WTC11 (cell line): ENCODE measurements around the gene FOXO1. TPM values are rescaled to one million over a fixed set of nuclear protein-coding genes. Genes with fewer than 3 reads are reported as not detected.
A peak's percentile ranks its signal among the peaks of the same experiment; 100 is the strongest.

Source experiments
- ATAC-seq: fragments of 200-7000 bp; cut with Tn5 transposase; 2 replicates; pipeline ENCODE4 v1.10.0; 2021; ENCODE audit warnings: mild to moderate bottlenecking, moderate library complexity
- CTCF ChIA-PET: fragments of 300-600 bp; sonication (Branson Sonifier 250); formaldehyde crosslinking; loops from one replicate; lab custom pipeline; 2021; ENCODE audit warnings: antibody characterized with exemption; lab: Charles Lee
- POLR2A ChIA-PET: fragments of 350-600 bp; sonication (Branson Sonifier 250); formaldehyde crosslinking; loops from one replicate; lab custom pipeline; 2021; ENCODE audit warnings: antibody characterized with exemption; lab: Charles Lee
- DNase-seq: peaks from one replicate; pipeline ENCODE4 v3.0.0; 2021; ENCODE audit warnings: low spot score
- H3K27ac Mint-ChIP-seq: 2 replicates; pipeline ENCODE4 v1.8.0; 2021; ENCODE audit warnings: mixed read lengths
- H3K27me3 Mint-ChIP-seq: 2 replicates; pipeline ENCODE4 v1.8.0; 2021; ENCODE audit warnings: low read depth, mild to moderate bottlenecking, moderate library complexity, mixed read lengths
- H3K36me3 Mint-ChIP-seq: 2 replicates; pipeline ENCODE4 v1.8.0; 2021; ENCODE audit warnings: mixed read lengths
- H3K4me1 Mint-ChIP-seq: 2 replicates; pipeline ENCODE4 v1.8.0; 2022; ENCODE audit warnings: mixed read lengths
- H3K4me3 Mint-ChIP-seq: 2 replicates; pipeline ENCODE4 v1.8.0; 2021; ENCODE audit warnings: mild to moderate bottlenecking, moderate library complexity, mixed read lengths
- H3K9me3 Mint-ChIP-seq: 2 replicates; pipeline ENCODE4 v1.8.0; 2021; ENCODE audit warnings: mixed read lengths
- ATF3 ChIP-seq: sonication (generic); formaldehyde crosslinking; conservative IDR thresholded peaks from 2 replicates; pipeline ENCODE4 v1.8.1; 2022; ENCODE audit warnings: mild to moderate bottlenecking, missing genetic modification reagents
- CBFB ChIP-seq: sonication (generic); formaldehyde crosslinking; IDR thresholded peaks from 2 replicates; pipeline ENCODE4 v1.8.1; 2022; ENCODE audit warnings: mild to moderate bottlenecking, low read depth, missing genetic modification reagents
- CREM ChIP-seq: sonication (generic); formaldehyde crosslinking; IDR thresholded peaks from 2 replicates; pipeline ENCODE4 v1.8.1; 2022; ENCODE audit warnings: mild to moderate bottlenecking, missing genetic modification reagents, moderate library complexity
- E2F4 ChIP-seq: sonication (generic); formaldehyde crosslinking; IDR thresholded peaks from 2 replicates; pipeline ENCODE4 v1.8.1; 2022; ENCODE audit warnings: low read depth, mild to moderate bottlenecking, moderate library complexity, missing genetic modification reagents, borderline replicate concordance
- ERG ChIP-seq: fragments of 250-450 bp; sonication (Bioruptor Pico); IDR thresholded peaks from 2 replicates; pipeline ENCODE4 v1.8.0; 2021; ENCODE audit warnings: mild to moderate bottlenecking
- ETV6 ChIP-seq: sonication (generic); formaldehyde crosslinking; IDR thresholded peaks from 2 replicates; pipeline ENCODE4 v1.8.1; 2022; ENCODE audit warnings: mild to moderate bottlenecking, missing genetic modification reagents
- FOXJ3 ChIP-seq: sonication (generic); formaldehyde crosslinking; IDR thresholded peaks from 2 replicates; pipeline ENCODE4 v1.9.0; 2021; ENCODE audit warnings: missing genetic modification reagents, mild to moderate bottlenecking, borderline replicate concordance
- FOXK1 ChIP-seq: sonication (generic); formaldehyde crosslinking; IDR thresholded peaks from 2 replicates; pipeline ENCODE4 v1.8.0; 2022; ENCODE audit warnings: mild to moderate bottlenecking, moderate library complexity, missing genetic modification reagents
- FOXP4 ChIP-seq: sonication (generic); formaldehyde crosslinking; IDR thresholded peaks from 2 replicates; pipeline ENCODE4 v1.8.0; 2022; ENCODE audit warnings: mild to moderate bottlenecking, missing genetic modification reagents
- IRF1 ChIP-seq: sonication (generic); formaldehyde crosslinking; IDR thresholded peaks from 2 replicates; pipeline ENCODE4 v1.8.0; 2023; ENCODE audit warnings: missing genetic modification reagents
- IRF2 ChIP-seq: sonication (generic); formaldehyde crosslinking; IDR thresholded peaks from 2 replicates; pipeline ENCODE4 v1.8.0; 2022; ENCODE audit warnings: low read depth, missing genetic modification reagents, borderline replicate concordance
- MYBL2 ChIP-seq: sonication (generic); formaldehyde crosslinking; IDR thresholded peaks from 2 replicates; pipeline ENCODE4 v1.8.1; 2023; ENCODE audit warnings: mild to moderate bottlenecking, moderate library complexity, missing genetic modification reagents
- NFATC4 ChIP-seq: fragments of 250-450 bp; sonication (Bioruptor Pico); IDR thresholded peaks from 2 replicates; pipeline ENCODE4 v1.9.0; 2021; ENCODE audit warnings: mild to moderate bottlenecking
- NR1H2 ChIP-seq: sonication (generic); formaldehyde crosslinking; IDR thresholded peaks from 2 replicates; pipeline ENCODE4 v1.9.0; 2021; ENCODE audit warnings: mild to moderate bottlenecking, moderate library complexity, missing genetic modification reagents
- RELA ChIP-seq: sonication (generic); formaldehyde crosslinking; IDR thresholded peaks from 2 replicates; pipeline ENCODE4 v1.8.1; 2022; ENCODE audit warnings: missing genetic modification reagents, mild to moderate bottlenecking, borderline replicate concordance
- RORB ChIP-seq: fragments of 250-450 bp; sonication (Bioruptor Pico); IDR thresholded peaks from 2 replicates; pipeline ENCODE4 v1.9.0; 2021; ENCODE audit warnings: mild to moderate bottlenecking
- SP1 ChIP-seq: sonication (generic); formaldehyde crosslinking; conservative IDR thresholded peaks from 2 replicates; pipeline ENCODE4 v1.8.1; 2022; ENCODE audit warnings: missing genetic modification reagents
- TCF7 ChIP-seq: sonication (generic); formaldehyde crosslinking; IDR thresholded peaks from 2 replicates; pipeline ENCODE4 v1.8.0; 2022; ENCODE audit warnings: mild to moderate bottlenecking, low read depth, missing genetic modification reagents, moderate library complexity
- USF1 ChIP-seq: sonication (generic); formaldehyde crosslinking; IDR thresholded peaks from 2 replicates; pipeline ENCODE4 v1.8.0; 2022; ENCODE audit warnings: mild to moderate bottlenecking, missing genetic modification reagents
- ZMAT4 ChIP-seq: fragments of 250-450 bp; sonication (Bioruptor Pico); IDR thresholded peaks from 2 replicates; pipeline ENCODE4 v1.9.0; 2021; ENCODE audit warnings: mild to moderate bottlenecking
- ZNF121 ChIP-seq: sonication (generic); formaldehyde crosslinking; IDR thresholded peaks from 2 replicates; pipeline ENCODE4 v1.8.0; 2023; ENCODE audit warnings: missing genetic modification reagents
- ZNF219 ChIP-seq: sonication (generic); formaldehyde crosslinking; IDR thresholded peaks from 2 replicates; pipeline ENCODE4 v1.8.0; 2023; ENCODE audit warnings: missing genetic modification reagents, mild to moderate bottlenecking, borderline replicate concordance
- ZNF232 ChIP-seq: sonication (generic); formaldehyde crosslinking; IDR thresholded peaks from 2 replicates; pipeline ENCODE4 v1.8.0; 2022; ENCODE audit warnings: mild to moderate bottlenecking, missing genetic modification reagents
- ZNF423 ChIP-seq: fragments of 250-450 bp; sonication (Bioruptor Pico); IDR thresholded peaks from 2 replicates; pipeline ENCODE4 v2.1.2; 2022; ENCODE audit warnings: mild to moderate bottlenecking, moderate library complexity
- ZNF425 ChIP-seq: fragments of 250-450 bp; sonication (Bioruptor Pico); conservative IDR thresholded peaks from 2 replicates; pipeline ENCODE4 v1.9.0; 2021; ENCODE audit warnings: mild to moderate bottlenecking
- total RNA-seq: library from RNA; stranded (reverse); gene quantifications from 3 replicates; pipeline ENCODE4 v1.2.3, GENCODE V29; 2021

FOXO1 gene
- total RNA-seq, 1 experiment from 2014 or later: 37.9 TPM

- no peaks in the 10 kb centered on the region for H3K27me3 Mint-ChIP-seq
- peak overlapping the region; percentile 9; the same call in 1 of the 2 replicates for H3K27ac Mint-ChIP-seq
- TF ChIP-seq E2F4 (CRISPR knock-in tag) (no peak), ETV6 (CRISPR knock-in tag) (no peak), ZNF121 (CRISPR knock-in tag) (no peak), IRF2 (CRISPR knock-in tag) (no peak), ZNF232 (CRISPR knock-in tag) (no peak), NFATC4 (CRISPR knock-in tag) (no peak), RORB (CRISPR knock-in tag) (no peak), SP1 (CRISPR knock-in tag) (no peak), TCF7 (CRISPR knock-in tag) (no peak), IRF1 (no peak), MYBL2 (CRISPR knock-in tag) (no peak), FOXK1 (CRISPR knock-in tag) (no peak)
- ATAC-seq (no peak), DNase-seq (no peak)
- no peaks in the 10 kb centered on the region for H3K9me3 Mint-ChIP-seq
- H3K4me3 Mint-ChIP-seq: no peak overlapping the region
- no peaks in the 10 kb centered on the region for H3K36me3 Mint-ChIP-seq
- H3K4me1 Mint-ChIP-seq: peaks cover 79% of the 10 kb centered on the region
- POLR2A ChIA-PET: no interaction called here
- CTCF ChIA-PET: no interaction called here
Observed at GRCh38 chr13:40569024-40569350, 97.5 kb downstream of the FOXO1 start.

GRCh38 chr13:40568246-40569023 is 98.0 kb downstream of the FOXO1 start:
- TF ChIP-seq NR1H2 (CRISPR knock-in tag): no peak
- TF ChIP-seq CBFB (CRISPR knock-in tag): no peak
- TF ChIP-seq USF1: no peak
- TF ChIP-seq ZNF423 (CRISPR knock-in tag): peak; percentile 12; the same call in 1 of the 2 replicates
- no peak for DNase-seq
- Mint-ChIP-seq H3K4me1 (peaks cover 79% of the 10 kb centered on the region), H3K27ac (peak overlapping the region; percentile 29), H3K4me3 (no peak overlapping the region), H3K9me3 (no peaks in the 10 kb centered on the region), H3K36me3 (no peaks in the 10 kb centered on the region), H3K27me3 (no peaks in the 10 kb centered on the region)
- no peak for ATAC-seq
- CTCF ChIA-PET: no interaction called here
- POLR2A ChIA-PET: no interaction called here

- no peaks in the 10 kb centered on the region for H3K27me3 Mint-ChIP-seq
- POLR2A ChIA-PET: no interaction called here
- H3K9me3 Mint-ChIP-seq: no peaks in the 10 kb centered on the region
- CTCF ChIA-PET: interaction anchor here (1.1 to 1.7 kb wide), 2 partner anchors 26 to 102 kb away, joined by 3 to 5 read pairs; no protein-coding TSS in a partner anchor
- peaks cover 79% of the 10 kb centered on the region for H3K4me1 Mint-ChIP-seq
- H3K36me3 Mint-ChIP-seq: no peaks in the 10 kb centered on the region
- no peak overlapping the region for H3K4me3 Mint-ChIP-seq
- ATAC-seq (no peak), DNase-seq (no peak)
- peak overlapping the region; percentile 75 for H3K27ac Mint-ChIP-seq
- no peak for TF ChIP-seq ZNF219 (CRISPR knock-in tag)
- no peak for TF ChIP-seq ATF3 (CRISPR knock-in tag)
- TF ChIP-seq FOXJ3: no peak
- TF ChIP-seq ERG (CRISPR knock-in tag): no peak
- TF ChIP-seq ZMAT4 (CRISPR knock-in tag): no peak
- no peak for TF ChIP-seq FOXP4
- no peak for TF ChIP-seq ZNF425 (CRISPR knock-in tag)
- no peak for TF ChIP-seq ETV6 (CRISPR knock-in tag)
- no peak for TF ChIP-seq CREM
- TF ChIP-seq RELA (CRISPR knock-in tag): no peak
Observed at GRCh38 chr13:40566811-40567210, 99.6 kb downstream of the FOXO1 start.
